Testis (tissue), 2 donors: ENCODE data around the gene SCNN1B.

ENCODE experiments used
- CTCF ChIP-seq, 3 experiments: fragments of 450-650 bp in 2 of 3; fragments of 200-600 bp in 1 of 3; sonication (generic) in 1 of 3; IDR thresholded peaks; one replicate each; pipeline ENCODE4 v1.5.1; 2016 to 2019; ENCODE audit warnings: antibody characterized with exemption in 3 of 3, mild to moderate bottlenecking in 2 of 3, moderate library complexity in 1 of 3
- POLR2A ChIP-seq: fragments of 450-650 bp; IDR thresholded peaks from one replicate; pipeline ENCODE4 v1.6.1; 2017; ENCODE audit warnings: antibody characterized with exemption, mild to moderate bottlenecking, moderate library complexity

- TF ChIP-seq CTCF (IDR thresholded peaks at IDR 0.05) (no peak), POLR2A (no peak)
These were observed 2.5 kb downstream of the SCNN1B start for GRCh38 chr16:23304620-23305019.
